Left lung (tissue), 10 donors: Measurements from ENCODE around the gene LPAR1. TPM values are rescaled to one million over a fixed set of nuclear protein-coding genes. Genes with fewer than 3 reads are reported as not detected.
A peak's percentile ranks its signal among the peaks of the same experiment; 100 is the strongest.

Experiments
- ATAC-seq: fragments of 200-7000 bp; cut with Tn5 transposase; one replicate; pipeline ENCODE4 v1.9.1; 2020; ENCODE audit warnings: moderate library complexity
- DNase-seq, 4 donors: peaks; one replicate each; pipeline ENCODE4 v3.0.0-alpha.2; 2013 to 2020
- H3K27ac ChIP-seq, 2 donors: fragments of 200-600 bp; sonication (generic) in 1 of 2; one replicate each; pipeline versions ENCODE4 v1.5.0 to v1.8.0; 2020 to 2021
- H3K27me3 ChIP-seq, 2 donors: fragments of 200-600 bp; sonication (generic) in 1 of 2; one replicate each; pipeline versions ENCODE4 v1.5.0 to v1.8.0; 2020 to 2021
- H3K36me3 ChIP-seq, 2 donors: fragments of 200-600 bp; sonication (generic) in 1 of 2; one replicate each; pipeline versions ENCODE4 v1.5.0 to v1.8.0; 2020 to 2021
- H3K4me1 ChIP-seq, 2 donors: fragments of 200-600 bp; one replicate each; pipeline ENCODE4 v1.8.0; 2021
- H3K4me3 ChIP-seq, 2 donors: fragments of 200-600 bp; sonication (generic) in 1 of 2; one replicate each; pipeline versions ENCODE4 v1.5.0 to v1.8.0; 2020 to 2021; ENCODE audit warnings: mild to moderate bottlenecking in 1 of 2
- H3K9me3 ChIP-seq, 2 donors: fragments of 200-600 bp; sonication (generic) in 1 of 2; one replicate each; pipeline versions ENCODE4 v1.5.0 to v1.8.0; 2020 to 2021
- intact Hi-C, 2 donors: fragments of 100-400 bp; cut with DNase I; formaldehyde crosslinking; loops; one replicate each; pipeline versions ENCODE4 v1.11.2 to v1.14.2; 2022
- polyA plus RNA-seq, 6 donors: library from polyadenylated mRNA; unstranded; fragments of 120-200 nt; gene quantifications; one replicate each; pipeline ENCODE4 v1.2.1, GENCODE V29; 2013; ENCODE audit not compliant: insufficient read length in 6 of 6
- total RNA-seq, 2 donors: library from RNA; stranded (reverse); fragmentation: NEBNext Ultra II Directional; extraction: Animal tissue kit (Norgen Biotek cat#: 25700); gene quantifications; one replicate each; pipeline ENCODE4 v1.2.1, GENCODE V29; 2021
- TF ChIP-seq, protein P1 (sequence below), 2 donors: fragments of 200-600 bp; sonication (generic) in 1 of 2; IDR thresholded peaks; one replicate each; pipeline versions ENCODE4 v1.5.0 to v1.8.0; 2021; ENCODE audit warnings: antibody characterized with exemption in 2 of 2
- donor health status: DM: no; HTN: yes; CAD: no.
- donor health status: DM: no; HTN: no; CAD: no.

Gene LPAR1
- total and polyA plus RNA-seq, 8 donors = 23.3 to 72.7 (median 60.7) TPM

GRCh38 chr9:111035543-111036428 is 2.5 kb downstream of the LPAR1 start:
- Histone ChIP-seq H3K36me3 (no peaks in the 10 kb centered on the region), H3K27ac (no peak overlapping the region), H3K4me3 (peak overlapping the region in 1 of 2 donors; percentile 61), H3K27me3 (peaks cover 0 to 65% of the 10 kb centered on the region in 2 donors), H3K4me1 (peaks cover 0 to 26% of the 10 kb centered on the region in 2 donors), H3K9me3 (no peaks in the 10 kb centered on the region)
- intact Hi-C loops = no loop called here
- no peak for DNase-seq
- no peak for ATAC-seq
- TF ChIP-seq, protein P1, sequence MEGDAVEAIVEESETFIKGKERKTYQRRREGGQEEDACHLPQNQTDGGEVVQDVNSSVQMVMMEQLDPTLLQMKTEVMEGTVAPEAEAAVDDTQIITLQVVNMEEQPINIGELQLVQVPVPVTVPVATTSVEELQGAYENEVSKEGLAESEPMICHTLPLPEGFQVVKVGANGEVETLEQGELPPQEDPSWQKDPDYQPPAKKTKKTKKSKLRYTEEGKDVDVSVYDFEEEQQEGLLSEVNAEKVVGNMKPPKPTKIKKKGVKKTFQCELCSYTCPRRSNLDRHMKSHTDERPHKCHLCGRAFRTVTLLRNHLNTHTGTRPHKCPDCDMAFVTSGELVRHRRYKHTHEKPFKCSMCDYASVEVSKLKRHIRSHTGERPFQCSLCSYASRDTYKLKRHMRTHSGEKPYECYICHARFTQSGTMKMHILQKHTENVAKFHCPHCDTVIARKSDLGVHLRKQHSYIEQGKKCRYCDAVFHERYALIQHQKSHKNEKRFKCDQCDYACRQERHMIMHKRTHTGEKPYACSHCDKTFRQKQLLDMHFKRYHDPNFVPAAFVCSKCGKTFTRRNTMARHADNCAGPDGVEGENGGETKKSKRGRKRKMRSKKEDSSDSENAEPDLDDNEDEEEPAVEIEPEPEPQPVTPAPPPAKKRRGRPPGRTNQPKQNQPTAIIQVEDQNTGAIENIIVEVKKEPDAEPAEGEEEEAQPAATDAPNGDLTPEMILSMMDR (IDR thresholded peaks at IDR 0.05) = no peak

DNA sequence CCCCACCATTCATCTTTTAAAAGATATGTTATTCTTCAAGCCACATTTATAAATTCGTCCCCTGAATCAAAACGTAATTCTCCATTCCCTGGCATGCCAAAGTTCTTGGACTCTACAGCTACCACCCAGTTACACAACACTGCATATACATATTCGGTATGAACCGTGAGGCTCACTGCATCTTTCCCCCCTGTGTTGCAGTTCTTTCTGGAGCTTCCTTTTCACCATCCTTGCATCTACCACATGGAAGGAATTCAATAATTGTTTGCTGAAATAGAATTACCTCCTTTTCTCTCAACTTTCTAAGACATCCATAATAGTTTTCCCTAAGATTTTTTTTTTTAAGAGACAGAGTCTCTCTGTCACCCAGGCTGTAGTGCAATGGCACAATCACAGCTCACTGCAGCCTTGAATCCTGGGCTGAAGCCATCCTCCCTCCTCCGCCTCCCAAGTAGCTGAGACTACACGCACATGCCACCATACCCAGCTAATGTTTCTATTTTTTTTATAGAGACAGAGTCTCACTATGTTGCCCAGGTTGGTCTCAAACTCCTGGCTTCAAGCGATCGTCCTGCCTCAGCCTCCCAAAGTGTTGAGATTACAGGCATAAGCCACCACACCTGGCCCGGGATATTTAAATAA is 3.3 kb downstream of the LPAR1 start:
- no peaks in the 10 kb centered on the region for H3K36me3 ChIP-seq
- TF ChIP-seq, protein P1 (IDR thresholded peaks at IDR 0.05) = no peak
- H3K4me3 ChIP-seq = no peak overlapping the region
- intact Hi-C loops = no loop called here
- H3K9me3 ChIP-seq = no peaks in the 10 kb centered on the region
- no peak overlapping the region for H3K27ac ChIP-seq
- ATAC-seq (no peak), DNase-seq (no peak)
- H3K4me1 ChIP-seq = peaks cover 0 to 26% of the 10 kb centered on the region in 2 donors
- peaks cover 0 to 61% of the 10 kb centered on the region in 2 donors for H3K27me3 ChIP-seq

- no peak overlapping the region for H3K27ac ChIP-seq
These were observed 3.9 kb downstream of the LPAR1 start for GRCh38 chr9:111034170-111034897.

DNA sequence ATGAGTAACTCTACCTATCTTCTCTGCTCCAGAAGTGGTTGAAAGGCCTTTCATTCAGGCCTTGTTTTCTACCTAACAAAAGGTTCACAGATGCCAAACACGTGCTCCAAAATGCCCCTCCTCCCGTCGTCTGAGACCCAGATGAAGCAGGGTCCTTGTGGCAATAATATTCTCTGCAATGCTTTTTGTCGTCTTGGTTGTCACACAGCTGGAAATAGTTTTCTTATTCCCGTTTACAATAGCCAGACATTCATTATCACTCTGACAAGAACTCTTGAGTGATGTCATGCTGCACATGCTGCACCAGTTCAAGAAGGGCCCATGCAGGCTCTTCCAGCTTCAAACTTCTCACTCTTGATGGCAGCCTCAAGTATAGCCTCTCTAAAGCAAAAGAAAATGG is 7.8 kb downstream of the LPAR1 start:
- Histone ChIP-seq H3K9me3 (no peaks in the 10 kb centered on the region), H3K4me1 (peaks cover 0 to 7% of the 10 kb centered on the region in 2 donors), H3K36me3 (no peaks in the 10 kb centered on the region), H3K4me3 (no peak overlapping the region), H3K27me3 (peaks cover 0 to 15% of the 10 kb centered on the region in 2 donors), H3K27ac (no peak overlapping the region)
- TF ChIP-seq, protein P1 (IDR thresholded peaks at IDR 0.05) = no peak
- intact Hi-C loops = no loop called here
- ATAC-seq = no peak
- no peak for DNase-seq

More at GRCh38 chr9:111034170-111034897, 3.9 kb downstream of the LPAR1 start:
- intact Hi-C loops = no loop called here
- H3K4me3 ChIP-seq = no peak overlapping the region
- peaks cover 0 to 26% of the 10 kb centered on the region in 2 donors for H3K4me1 ChIP-seq
- ATAC-seq (no peak), DNase-seq (no peak)
- no peaks in the 10 kb centered on the region for H3K36me3 ChIP-seq
- no peaks in the 10 kb centered on the region for H3K9me3 ChIP-seq
- peaks cover 0 to 54% of the 10 kb centered on the region in 2 donors for H3K27me3 ChIP-seq
- TF ChIP-seq, protein P1 (IDR thresholded peaks at IDR 0.05) = no peak
